Nephron (organoid): ENCODE measurements around the gene CLK4.
A peak's percentile ranks its signal among the peaks of the same experiment; 100 is the strongest.

ENCODE experiments used
- H3K27ac Mint-ChIP-seq, 3 experiments: 2 replicates each; pipeline ENCODE4 v1.8.0; 2020; ENCODE audit warnings: mixed read lengths in 3 of 3, mild to moderate bottlenecking in 2 of 3, moderate library complexity in 1 of 3
- H3K27me3 Mint-ChIP-seq: 2 replicates; pipeline ENCODE4 v1.8.0; 2021; ENCODE audit warnings: low read depth, mild to moderate bottlenecking, moderate library complexity, mixed read lengths
- H3K36me3 Mint-ChIP-seq: 2 replicates; pipeline ENCODE4 v1.8.0; 2020; ENCODE audit warnings: low read depth, mixed read lengths
- H3K4me1 Mint-ChIP-seq: 2 replicates; pipeline ENCODE4 v1.8.0; 2020; ENCODE audit warnings: mixed read lengths
- H3K4me3 Mint-ChIP-seq, 3 experiments: 2 replicates each; pipeline ENCODE4 v1.8.0; 2020; ENCODE audit warnings: mild to moderate bottlenecking in 3 of 3, mixed read lengths in 3 of 3, moderate library complexity in 2 of 3
- H3K9me3 Mint-ChIP-seq: 2 replicates; pipeline ENCODE4 v1.8.0; 2020; ENCODE audit warnings: mixed read lengths
- CTCF ChIP-seq, 3 experiments: fragments of 200-600 bp; sonication (generic); IDR thresholded peaks; one replicate each; pipeline ENCODE4 v1.5.0; 2021; ENCODE audit warnings: antibody characterized with exemption in 3 of 3; ENCODE audit not compliant: unreplicated experiment in 3 of 3

Gene CLK4

GRCh38 chr5:178583279-178583678 is 43.6 kb downstream of the CLK4 start:
- H3K27me3 Mint-ChIP-seq, result peaks cover 33% of the 10 kb centered on the region
- H3K27ac Mint-ChIP-seq, result no peak overlapping the region
- H3K9me3 Mint-ChIP-seq, result no peaks in the 10 kb centered on the region
- H3K4me3 Mint-ChIP-seq, result no peak overlapping the region
- peaks cover 30% of the 10 kb centered on the region for H3K4me1 Mint-ChIP-seq
- peaks cover 4% of the 10 kb centered on the region for H3K36me3 Mint-ChIP-seq
- TF ChIP-seq CTCF (IDR thresholded peaks at IDR 0.05; ENCODE audit: unreplicated experiment in 3 of 3), result no peak

GRCh38 chr5:178582291-178582690 is 44.6 kb downstream of the CLK4 start:
- Mint-ChIP-seq H3K9me3 (no peaks in the 10 kb centered on the region), H3K4me3 (no peak overlapping the region), H3K27ac (no peak overlapping the region), H3K36me3 (peaks cover 4% of the 10 kb centered on the region), H3K4me1 (peaks cover 20% of the 10 kb centered on the region), H3K27me3 (peaks cover 28% of the 10 kb centered on the region)
- no peak for TF ChIP-seq CTCF (IDR thresholded peaks at IDR 0.05; ENCODE audit: unreplicated experiment in 3 of 3)

- H3K36me3 Mint-ChIP-seq, result peaks cover 4% of the 10 kb centered on the region
- peaks cover 24% of the 10 kb centered on the region for H3K27me3 Mint-ChIP-seq
- no peaks in the 10 kb centered on the region for H3K9me3 Mint-ChIP-seq
- no peak for TF ChIP-seq CTCF (IDR thresholded peaks at IDR 0.05; ENCODE audit: unreplicated experiment in 3 of 3)
- peaks cover 13% of the 10 kb centered on the region for H3K4me1 Mint-ChIP-seq
- H3K4me3 Mint-ChIP-seq, result no peak overlapping the region
- H3K27ac Mint-ChIP-seq, result no peak overlapping the region
Measured at GRCh38 chr5:178581621-178582020, 45.2 kb downstream of the CLK4 start.

GRCh38 chr5:178580271-178580955 is 46.4 kb downstream of the CLK4 start:
- Mint-ChIP-seq H3K9me3 (no peaks in the 10 kb centered on the region), H3K27me3 (peaks cover 26% of the 10 kb centered on the region), H3K4me3 (no peak overlapping the region), H3K4me1 (peaks cover 7% of the 10 kb centered on the region), H3K27ac (no peak overlapping the region), H3K36me3 (peaks cover 4% of the 10 kb centered on the region)
- no peak for TF ChIP-seq CTCF (IDR thresholded peaks at IDR 0.05; ENCODE audit: unreplicated experiment in 3 of 3)

GRCh38 chr5:178577944-178578343 is 48.9 kb downstream of the CLK4 start:
- peak overlapping the region in 2 of 3 experiments; percentile 17 to 58 for H3K27ac Mint-ChIP-seq
- peaks cover 16% of the 10 kb centered on the region for H3K36me3 Mint-ChIP-seq
- H3K9me3 Mint-ChIP-seq, result peaks cover 5% of the 10 kb centered on the region
- H3K4me3 Mint-ChIP-seq, result peak overlapping the region; percentile 20 to 62 (median 40)
- peaks cover 33% of the 10 kb centered on the region for H3K27me3 Mint-ChIP-seq
- peaks cover 10% of the 10 kb centered on the region for H3K4me1 Mint-ChIP-seq
- TF ChIP-seq CTCF (IDR thresholded peaks at IDR 0.05; ENCODE audit: unreplicated experiment in 3 of 3), result no peak

GRCh38 chr5:178577376-178577839 is 49.4 kb downstream of the CLK4 start:
- Mint-ChIP-seq H3K27me3 (peaks cover 33% of the 10 kb centered on the region), H3K4me3 (peak overlapping the region; percentile 81 to 83 (median 82))

More at GRCh38 chr5:178577376-178577839, 49.4 kb downstream of the CLK4 start:
- Mint-ChIP-seq H3K4me1 (peaks cover 10% of the 10 kb centered on the region), H3K9me3 (peaks cover 10% of the 10 kb centered on the region), H3K36me3 (peaks cover 21% of the 10 kb centered on the region), H3K27ac (peak overlapping the region in 2 of 3 experiments; percentile 64 to 83)
- no peak for TF ChIP-seq CTCF (IDR thresholded peaks at IDR 0.05; ENCODE audit: unreplicated experiment in 3 of 3)
